IMR-90 (cell line): ENCODE results near the gene RFX1.

Experiments
- MXI1 ChIP-seq: IDR thresholded peaks from 2 replicates; pipeline ENCODE4 v1.6.1; 2012; ENCODE audit warnings: low read depth, mild to moderate bottlenecking, low read length, moderate library complexity, borderline replicate concordance
- RFX5 ChIP-seq: IDR thresholded peaks from 2 replicates; pipeline ENCODE4 v1.8.0; 2012; ENCODE audit warnings: low read depth, mild to moderate bottlenecking, low read length, moderate library complexity
- TF ChIP-seq, protein P1 (sequence below): conservative IDR thresholded peaks from 2 replicates; pipeline ENCODE4 v1.5.1; 2012; ENCODE audit warnings: mild to moderate bottlenecking, low read depth, low read length, improper control_type of control experiment

DNA sequence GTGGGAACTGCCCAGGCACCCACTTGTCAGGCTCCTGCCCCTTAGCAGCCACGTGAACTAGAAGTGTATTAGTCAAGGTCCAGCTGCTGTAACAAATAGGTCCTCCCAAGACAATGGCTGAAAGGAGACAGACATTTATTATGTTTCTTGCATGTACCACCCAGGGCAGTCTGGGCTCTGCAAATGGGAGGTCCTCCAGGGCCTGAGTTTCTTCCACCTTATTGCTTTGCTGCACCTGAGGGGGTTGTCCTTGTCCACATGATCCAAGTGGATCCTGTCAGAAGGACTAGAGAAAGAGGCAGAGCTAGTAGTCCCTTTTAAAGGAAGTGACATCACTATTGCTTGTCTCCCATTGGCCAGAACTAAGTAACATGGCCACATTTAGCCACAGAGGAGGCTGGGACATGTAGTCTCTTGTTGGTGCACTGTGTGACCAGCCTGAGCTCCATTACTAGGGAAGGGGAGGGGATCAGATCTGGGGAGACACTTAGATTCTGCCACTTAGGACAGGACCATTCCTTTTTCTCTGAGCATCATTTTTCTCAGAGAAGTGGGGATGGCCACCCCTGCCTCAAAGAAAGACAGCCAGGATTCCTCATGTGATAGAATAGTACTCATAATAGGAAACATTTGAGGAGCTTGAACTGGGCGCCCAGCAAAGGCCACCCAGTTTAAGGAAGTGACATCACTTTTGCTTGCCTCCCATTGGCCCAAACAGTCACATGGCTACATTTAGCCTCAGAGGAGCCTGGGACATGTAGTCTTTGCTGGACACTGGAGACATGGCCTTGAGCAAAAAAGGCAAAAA, 85.0 kb downstream of the RFX1 start:
- TF ChIP-seq MXI1 (no peak), RFX5 (no peak)
- TF ChIP-seq, protein P1, sequence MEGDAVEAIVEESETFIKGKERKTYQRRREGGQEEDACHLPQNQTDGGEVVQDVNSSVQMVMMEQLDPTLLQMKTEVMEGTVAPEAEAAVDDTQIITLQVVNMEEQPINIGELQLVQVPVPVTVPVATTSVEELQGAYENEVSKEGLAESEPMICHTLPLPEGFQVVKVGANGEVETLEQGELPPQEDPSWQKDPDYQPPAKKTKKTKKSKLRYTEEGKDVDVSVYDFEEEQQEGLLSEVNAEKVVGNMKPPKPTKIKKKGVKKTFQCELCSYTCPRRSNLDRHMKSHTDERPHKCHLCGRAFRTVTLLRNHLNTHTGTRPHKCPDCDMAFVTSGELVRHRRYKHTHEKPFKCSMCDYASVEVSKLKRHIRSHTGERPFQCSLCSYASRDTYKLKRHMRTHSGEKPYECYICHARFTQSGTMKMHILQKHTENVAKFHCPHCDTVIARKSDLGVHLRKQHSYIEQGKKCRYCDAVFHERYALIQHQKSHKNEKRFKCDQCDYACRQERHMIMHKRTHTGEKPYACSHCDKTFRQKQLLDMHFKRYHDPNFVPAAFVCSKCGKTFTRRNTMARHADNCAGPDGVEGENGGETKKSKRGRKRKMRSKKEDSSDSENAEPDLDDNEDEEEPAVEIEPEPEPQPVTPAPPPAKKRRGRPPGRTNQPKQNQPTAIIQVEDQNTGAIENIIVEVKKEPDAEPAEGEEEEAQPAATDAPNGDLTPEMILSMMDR = no peak
